NCI-H2081 (cell line): Measurements from ENCODE around the gene ZIC2.
"Not testable (repeated sequence)": the region's sequence is repeated elsewhere in the genome, so short reads cannot be mapped to it uniquely, and the experiment has no call there.

Source experiments
- DNase-seq, 2 experiments: peaks; one replicate each; lab custom pipeline; 2025; lab: John Stamatoyannopoulos, UW

ZIC2 gene

DNA sequence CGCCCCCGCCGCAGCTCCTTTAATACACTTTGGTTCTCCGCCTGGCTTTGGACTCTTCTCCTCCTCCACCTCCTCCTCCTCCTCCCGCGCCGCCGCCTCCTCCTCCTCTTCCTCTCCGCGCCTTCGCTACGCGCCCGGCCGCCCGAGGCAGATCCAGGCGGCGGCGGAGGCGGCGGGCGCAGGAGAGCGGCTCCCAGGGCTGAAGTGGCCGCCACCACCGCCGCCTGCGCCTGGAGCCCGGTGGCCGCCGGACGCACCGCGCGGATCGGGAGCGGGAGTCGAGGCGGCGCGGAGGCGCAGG lies at the start of gene ZIC2:
TSS of gene ZIC2 (plus strand) at position 50 of the 301 bp plus-strand sequence. CDS start 281 bp downstream, outside the sequence.
- no peak for DNase-seq

DNA sequence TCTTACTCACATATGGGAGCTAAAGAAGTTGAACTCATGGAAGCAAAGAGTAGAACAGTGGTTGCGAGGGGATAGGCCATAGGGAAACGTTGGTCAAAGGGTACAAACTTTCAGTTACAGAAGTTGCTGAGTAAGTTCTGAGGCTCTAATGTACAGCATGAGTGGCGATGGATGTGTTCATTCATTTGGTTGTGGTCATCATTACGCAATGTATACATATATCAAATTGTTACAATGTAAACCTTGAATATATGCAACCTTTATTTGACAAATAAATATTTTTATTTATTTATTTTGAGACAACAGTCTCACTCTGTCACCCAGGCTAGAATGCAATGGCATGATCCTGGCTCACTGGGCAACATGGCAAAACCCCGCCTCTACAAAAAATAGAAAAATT lies 48.7 kb upstream of the ZIC2 start:
- no peak for DNase-seq

DNA sequence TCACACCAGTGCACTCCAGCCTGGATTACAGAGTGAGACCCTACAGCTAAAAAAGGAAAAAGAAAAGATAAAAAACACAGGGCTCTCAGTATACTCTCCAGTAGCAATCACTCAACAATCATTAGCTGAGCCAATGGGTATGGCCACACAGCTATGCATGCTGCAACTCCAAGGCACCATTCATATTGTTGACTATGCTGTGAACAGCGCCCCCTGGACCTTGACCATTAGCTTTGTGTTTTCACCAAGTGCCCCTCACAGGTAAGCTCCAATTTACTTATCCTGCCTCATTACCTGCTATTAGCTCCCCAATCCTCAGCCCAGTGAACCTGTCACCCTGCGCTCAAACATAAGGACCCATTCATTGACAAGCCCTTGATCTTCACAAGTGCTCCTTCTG lies 45.8 kb upstream of the ZIC2 start:
- DNase-seq, result no peak

DNA sequence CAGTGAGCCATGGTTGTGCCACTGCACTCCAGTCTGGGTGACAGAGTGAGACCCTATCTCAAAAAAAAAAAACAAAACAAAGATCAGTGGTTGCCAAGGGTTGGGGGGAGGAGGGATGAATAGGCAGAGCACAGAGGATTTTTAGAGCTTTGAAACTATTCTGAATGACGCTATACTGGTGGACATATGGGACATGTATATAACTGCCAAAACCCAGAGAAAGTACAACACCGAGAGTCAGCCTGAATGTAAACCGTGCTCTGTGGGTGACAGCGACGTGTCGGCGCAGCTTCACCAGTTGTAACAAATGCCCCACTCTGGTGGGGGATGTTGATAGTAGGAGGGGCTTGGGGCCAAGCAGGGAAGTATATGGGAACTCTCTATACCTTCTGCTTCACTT lies 42.9 kb upstream of the ZIC2 start:
- no peak for DNase-seq

DNA sequence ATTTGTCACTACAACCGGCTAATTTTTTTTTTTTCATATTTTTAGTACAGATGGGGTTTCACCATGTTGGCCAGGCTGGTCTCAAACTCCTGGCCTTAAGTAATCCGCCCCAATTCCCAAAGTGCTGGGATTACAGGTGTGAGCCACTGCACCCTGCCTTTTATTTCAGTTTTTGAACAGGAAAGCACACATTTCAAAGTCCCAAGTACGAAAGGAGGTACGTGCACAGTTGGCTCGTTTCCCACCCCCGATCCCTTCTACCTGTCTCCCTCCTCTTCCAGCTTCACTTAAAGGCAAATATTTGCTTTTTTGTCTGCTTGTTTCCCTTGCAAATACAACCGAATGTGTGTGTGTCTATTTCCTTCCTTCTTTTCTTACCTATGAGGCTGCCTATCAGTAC lies 40.5 kb upstream of the ZIC2 start:
- peak; percentile 31 to 54 for DNase-seq

DNA sequence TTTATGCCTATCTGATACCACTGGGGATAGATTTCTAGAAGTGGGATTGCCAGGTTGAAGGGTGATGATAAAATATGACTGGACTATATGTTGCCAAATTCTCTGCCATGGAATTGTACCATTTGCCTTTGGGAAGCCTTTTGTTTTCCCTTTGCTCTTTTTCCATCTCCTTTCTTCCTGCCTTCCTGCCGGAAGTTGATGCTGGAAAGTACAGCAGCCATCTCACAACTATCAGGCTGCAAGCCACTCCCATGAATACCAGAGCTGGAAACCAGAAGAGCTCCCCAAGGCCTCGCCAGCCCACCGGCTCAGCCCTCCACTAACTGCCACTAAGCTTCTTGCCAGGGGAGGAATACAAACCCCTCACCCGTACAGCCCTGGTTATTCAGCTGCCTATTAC lies 39.7 kb upstream of the ZIC2 start:
- DNase-seq, result no peak

DNA sequence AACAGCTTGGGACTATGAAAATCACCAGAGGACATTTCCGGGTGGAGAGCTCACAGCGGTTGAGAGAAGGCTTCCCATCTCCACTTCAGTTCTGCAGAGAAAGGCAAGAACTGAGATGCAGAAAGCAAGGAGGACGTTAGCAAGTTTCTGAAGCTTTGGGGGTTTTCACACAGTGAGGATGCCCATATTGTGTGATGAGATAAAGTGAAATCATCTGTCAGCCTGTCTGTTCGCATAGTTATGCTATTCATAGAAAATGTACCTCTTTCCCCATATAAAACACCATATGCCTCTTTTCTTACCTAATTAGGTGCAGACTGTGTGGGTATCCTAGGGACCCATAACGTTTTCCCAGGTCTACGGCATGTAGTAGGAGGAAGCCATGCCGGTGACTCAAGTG lies 37.5 kb upstream of the ZIC2 start:
- DNase-seq, result no peak

DNA sequence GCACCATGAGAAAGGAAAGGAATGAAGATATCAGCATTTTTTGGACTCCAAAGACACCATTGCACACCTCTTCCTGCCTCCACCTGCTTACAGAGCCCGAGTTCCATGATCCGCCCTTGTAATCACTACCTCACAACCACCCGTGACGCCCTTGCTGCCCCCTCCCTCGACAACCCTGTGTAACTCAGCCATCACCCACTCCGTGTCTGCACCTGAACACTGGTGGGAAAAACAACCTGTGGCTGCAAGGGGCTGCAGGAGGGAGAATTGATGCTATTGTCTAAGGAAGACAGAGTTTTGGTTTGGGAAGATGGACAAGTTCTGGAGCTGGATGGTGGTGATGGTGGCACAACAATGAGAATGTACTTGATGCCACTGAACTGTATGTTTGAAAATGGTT lies 37.0 kb upstream of the ZIC2 start:
- DNase-seq, result no peak

DNA sequence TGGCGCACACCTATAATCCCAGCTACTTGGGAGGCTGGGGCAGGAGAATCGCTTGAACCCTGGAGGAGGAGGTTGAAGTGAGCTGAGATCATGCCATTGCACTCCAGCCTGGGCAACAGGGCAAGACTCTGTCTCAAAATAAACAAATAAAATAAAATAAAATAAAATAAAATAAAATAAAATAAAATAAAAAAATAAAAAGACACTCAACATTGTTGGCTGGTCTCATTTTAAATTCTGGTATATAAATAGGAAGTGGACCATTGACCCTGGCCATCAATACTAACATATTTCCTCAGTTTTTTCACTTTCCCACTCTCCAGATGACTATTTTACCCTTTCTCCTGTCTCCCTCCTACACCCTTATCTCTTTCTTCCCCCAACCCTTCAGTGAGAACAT lies 36.1 kb upstream of the ZIC2 start:
- not testable (repeated sequence) for DNase-seq

DNA sequence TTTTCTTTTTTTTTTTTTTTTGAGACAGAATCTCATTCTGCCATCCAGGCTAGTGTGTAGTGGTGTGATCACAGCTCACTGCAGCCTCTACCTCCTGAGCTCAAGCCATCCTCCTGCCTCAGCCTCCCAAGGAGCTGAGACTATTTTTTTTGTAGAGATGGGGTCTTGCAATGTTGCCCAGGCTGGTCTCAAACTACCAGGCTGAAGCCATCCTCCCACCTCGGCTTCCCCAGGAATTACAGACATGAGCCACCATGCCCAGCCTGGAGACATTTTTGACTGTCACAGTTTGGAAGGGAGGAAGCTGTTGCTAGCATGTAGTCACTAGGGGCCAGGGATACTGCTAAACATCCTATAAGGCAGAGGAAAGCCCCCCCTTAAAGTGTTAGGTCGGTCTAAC lies 33.9 kb upstream of the ZIC2 start:
- no peak for DNase-seq

DNA sequence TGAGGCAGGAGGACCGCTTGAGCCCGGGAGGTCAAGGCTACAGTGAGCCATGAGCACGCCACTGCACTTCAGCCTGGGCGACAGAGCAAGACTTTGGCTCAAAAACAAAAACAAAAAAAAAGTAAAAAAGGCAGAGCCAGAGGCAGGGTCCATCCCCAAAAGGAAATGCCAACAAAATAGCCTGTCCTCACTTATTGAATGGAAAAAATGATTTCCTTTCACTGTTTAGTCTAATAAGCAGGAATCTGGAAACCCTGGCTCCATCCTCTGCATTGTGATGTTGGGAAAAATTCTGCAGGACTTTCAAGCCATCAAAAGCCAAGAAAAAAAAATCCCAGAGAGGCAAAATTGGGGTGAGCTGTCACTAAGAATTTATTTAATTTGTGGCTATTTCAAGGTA lies 33.2 kb upstream of the ZIC2 start:
- no peak for DNase-seq

DNA sequence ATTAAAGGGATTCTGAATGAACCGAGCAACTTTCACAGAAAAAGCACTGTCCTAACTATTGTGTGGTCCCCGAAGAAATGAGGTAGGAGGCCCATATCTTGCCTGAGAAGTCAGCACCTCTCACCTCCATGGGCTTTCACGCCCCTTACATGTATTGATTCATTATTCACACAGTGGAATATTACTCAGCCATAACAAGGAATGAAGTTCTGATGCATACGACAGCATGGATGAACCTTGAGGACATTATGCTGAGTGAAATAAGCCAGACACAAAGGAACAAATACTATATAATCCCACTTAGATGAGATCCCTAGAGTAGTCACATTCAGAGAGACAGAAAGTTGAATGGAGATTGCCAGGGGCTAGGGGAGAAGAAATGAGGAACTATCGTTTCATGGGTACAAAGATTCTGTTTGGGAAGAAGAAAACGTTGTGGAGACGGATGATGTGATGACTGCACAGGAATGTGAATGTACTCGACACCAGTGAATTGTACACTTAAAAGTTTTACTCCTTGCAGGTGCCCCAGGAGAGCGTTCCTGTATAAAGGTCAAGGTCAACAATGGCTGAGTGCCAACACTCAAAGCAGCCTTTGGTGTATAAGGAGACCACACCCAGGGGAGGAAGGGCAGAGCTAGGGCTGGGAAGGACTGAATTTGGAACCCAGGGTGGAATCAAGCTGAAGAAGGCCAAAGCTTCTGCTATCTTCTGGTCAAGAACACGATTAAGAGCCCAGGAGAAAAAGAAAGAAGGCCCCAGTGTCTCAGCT lies 32.5 kb upstream of the ZIC2 start:
- DNase-seq, result no peak

DNA sequence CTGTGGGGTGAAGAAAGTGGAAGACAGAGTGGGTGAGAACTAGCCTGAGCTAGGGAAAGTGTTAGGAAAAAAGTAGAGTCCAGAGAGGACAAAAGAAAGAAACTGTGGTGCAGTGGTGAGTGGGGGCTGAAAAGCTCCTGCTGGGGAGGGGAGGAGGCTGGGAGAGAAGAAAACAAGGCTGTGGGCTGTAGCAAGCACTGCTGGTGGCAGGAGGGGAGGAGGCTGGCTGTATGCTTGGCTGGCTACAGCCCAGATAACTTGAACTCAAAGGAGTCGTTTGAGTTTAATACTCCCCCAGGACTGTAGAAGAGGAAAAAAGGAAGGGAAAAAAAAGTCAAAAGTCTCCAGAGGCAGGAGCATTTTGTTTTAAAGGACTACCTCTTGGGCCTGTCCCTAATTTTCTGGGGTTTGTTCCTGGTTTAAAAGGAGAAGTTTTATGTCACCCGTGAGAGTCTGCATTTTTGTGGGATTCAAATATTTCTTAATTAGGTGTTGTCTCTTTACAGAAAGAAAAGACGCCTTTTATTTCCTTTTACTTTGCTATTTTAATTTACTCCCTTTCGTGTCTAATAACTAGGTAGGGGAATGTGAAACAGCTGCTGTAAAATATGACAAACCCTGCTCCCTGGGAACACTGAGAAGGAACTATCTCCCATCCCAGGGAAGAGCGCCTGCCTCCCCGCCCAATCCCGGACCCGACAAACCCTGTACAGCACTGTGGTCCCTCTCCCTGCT lies 31.7 kb upstream of the ZIC2 start:
- no peak for DNase-seq

DNA sequence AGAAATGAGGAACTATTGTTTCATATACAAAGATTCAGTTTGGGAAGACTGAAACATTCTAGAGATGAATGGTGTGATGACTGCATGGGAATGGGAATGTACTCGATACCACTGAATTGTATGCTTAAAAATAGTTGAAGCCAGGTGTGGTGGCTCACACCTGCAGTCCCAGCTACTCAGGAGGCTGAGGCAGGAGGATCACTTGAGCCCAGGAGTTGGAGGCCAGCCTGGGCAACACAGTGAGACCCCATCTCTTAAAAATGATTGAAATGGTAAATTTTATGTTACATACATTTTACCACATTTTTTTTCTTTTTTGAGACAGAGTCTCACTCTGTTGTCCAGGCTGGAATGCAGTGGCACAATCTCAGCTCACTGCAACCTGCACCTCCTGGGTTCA lies 29.9 kb upstream of the ZIC2 start:
- DNase-seq, result not testable (repeated sequence)

DNA sequence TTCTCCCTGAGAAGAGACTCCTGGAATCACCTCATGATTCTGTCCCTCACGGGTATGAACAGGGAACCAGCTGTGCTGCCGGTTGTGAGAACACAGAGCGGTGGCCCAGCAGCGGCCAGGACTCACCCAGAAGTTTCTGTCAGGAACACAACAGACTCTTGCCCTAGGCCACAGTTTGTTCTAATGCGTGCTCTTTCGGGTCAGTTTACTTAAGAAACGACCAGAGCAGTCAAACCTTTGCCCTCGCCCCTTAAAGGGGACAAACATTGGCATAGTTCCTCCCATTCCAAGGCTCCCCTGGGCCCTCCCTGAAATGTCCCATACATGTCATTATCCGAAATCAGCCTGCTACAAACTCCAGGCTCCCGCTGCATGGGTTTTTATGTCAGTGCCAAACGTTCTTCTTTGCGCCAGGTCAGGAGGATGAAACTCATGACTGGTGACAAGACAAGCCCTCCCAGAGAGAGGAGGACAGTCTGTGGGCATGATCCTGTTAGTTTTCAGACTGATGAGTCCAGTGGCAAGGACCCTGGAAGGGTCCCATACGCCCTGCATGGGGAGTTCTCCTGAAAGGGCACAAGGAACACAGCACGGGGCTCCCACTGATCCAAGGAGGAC lies 28.3 kb upstream of the ZIC2 start:
- no peak for DNase-seq

DNA sequence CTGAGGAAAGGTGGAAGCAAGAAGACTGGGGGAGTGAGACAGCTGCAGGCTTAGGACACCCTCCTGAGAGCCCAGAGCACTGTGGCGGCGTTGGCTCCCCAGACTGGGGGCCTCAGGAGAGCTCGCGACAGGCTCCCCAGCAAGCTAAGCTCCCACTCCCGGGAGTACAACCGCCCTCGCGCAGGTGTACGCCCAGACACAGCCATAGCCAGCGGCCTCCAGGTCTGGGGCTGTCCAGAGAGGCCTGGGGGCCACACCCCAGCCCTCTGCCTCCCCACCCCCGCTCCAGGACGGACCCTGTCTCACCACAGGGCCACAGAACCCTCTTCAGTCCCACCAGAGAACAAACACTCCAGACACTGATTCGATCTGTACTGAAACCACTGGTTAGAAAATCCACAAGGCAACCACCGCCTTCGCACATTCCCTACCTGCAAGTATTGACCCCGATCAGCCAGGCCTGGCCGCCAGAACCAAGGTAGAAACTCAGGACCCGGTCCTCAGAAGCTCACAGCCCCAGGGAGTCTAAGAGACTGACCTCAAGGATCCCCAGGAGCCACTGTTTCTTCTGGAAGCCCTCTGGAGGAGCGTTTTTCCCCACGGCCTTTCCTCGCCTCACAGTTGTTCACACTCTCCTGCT lies 26.4 kb upstream of the ZIC2 start:
- no peak for DNase-seq

DNA sequence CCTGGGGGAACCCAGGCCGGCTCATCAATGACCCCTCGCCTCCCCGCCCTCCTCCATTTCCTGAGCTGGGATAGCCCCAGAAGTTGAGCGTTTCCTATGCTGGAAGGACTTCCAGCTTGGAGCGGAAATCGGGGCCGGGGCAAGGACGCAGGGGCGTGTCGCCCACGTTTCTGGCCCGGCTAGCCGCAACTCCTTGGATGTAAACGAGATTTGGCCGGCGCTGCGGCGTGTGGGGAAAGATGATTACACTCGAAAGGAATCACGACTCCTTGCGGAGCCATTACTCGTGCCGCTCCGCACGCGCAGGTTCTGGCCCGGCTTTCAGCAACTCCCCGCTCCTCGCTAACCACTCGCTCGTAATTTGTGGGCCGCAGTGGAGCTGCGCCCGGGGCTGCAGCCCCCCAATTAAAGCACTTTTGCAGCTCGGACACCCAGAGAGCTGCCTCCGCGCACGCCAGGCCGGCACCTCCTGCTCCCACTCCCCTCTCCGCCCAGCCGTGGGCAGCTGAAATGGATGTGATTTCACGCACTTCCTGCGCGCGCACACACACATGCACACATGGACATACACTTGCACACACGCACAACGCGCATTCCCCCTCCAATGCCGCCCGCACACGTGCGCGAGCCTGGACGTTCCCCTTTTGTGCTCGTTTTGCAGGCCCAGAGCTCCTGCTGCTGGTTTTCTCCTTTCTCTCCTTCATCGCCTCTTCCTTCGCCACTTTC lies 25.7 kb upstream of the ZIC2 start:
- no peak for DNase-seq

DNA sequence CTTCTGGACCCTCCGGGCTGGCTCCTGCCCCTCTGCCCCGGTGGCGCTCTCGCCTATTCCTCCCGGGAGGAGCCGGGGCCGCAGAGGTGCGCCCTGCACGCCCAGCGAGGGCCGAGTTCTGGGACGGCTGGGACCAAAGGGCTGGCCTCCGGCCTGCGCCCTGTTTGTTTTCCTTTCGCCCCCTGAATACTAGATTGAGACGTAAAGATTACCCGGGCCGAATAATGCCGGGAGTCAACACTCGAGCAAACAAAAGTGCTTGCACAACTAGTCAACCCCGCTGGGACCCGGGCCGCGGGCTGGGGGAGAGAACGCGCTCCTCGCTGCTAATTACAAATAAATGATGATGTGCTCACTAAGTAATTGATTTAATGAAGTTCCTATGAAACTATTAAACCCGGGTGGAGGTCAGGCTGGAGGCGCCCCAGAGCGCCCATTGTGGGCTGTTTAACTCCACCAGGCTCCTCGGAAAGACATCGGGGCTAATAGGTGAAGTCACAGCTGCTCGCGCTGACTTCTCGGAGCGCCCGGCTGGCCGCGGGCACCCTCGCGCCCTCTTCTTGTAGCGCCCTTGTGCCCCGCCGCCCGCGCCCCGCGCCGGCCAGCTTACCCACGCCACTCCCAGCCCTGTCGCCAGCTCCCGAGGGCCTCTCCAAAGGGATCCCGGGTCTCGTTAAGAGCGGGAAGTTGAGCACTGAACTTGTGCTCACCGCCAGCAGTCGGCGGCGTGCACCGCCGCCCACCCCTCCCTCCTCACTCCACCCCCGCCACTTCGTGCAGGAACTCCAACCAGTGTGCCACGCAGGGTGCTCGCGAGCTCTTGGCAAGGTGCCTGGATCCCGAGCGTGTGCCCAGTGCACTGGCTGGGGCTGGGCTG lies 24.9 kb upstream of the ZIC2 start:
- no peak for DNase-seq

DNA sequence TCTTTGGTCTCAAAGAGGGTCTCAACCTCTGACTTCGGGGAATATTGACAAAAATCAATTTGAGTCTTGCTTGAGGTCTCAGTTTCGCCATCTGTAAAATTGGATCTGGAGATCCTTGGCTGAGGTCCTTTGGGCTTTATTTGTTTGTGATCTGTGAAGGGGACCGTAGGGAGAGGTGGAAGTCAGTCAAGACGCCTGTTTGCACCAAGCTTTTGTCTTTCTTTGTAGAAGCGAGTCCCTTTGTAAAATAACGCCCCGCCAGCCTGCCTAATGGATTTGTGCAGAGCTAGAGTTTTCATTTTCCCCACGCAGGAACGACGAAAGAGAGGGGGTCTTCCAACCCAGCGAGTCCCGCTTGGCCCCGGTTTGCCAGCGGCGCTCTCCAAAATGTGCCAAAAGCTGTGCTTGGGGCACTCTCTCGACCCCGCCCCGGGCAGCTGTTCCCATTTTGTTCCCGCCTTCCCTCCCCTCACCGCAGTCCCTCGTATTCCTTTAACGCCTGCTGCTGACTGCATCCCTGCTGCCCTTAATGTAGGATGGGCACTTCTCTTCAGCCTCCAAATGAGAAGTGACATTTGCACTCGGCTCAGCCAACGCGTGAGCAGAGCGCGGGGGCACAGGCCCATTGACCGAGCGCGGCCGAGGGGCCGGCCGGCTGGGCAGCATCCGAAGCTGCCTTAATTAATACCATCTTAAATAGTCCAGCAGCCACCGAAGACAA lies 23.0 kb upstream of the ZIC2 start:
- DNase-seq, result no peak

DNA sequence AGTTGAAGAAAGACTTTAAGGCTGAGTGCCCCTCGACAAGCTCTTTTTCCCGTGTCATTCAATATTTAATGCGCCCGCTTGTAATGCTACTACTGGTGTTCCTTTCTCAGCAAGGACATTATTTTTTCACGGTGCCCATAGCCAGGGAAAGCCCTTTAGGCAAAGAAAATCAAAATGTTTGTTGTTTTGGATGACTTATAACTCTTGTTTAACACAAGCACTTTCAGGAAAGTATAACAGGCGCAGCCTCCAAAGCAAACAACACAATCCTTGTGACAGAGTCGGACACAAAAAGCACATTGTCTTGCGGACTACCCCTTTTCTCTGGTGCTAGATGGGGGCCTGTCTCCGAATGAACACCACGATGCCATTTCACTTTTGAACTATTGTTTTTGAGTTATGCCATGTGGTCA lies 22.5 kb upstream of the ZIC2 start:
- DNase-seq, result no peak
